Measurements from ENCODE around the gene KCNIP2.

The KCNIP2 gene

GRCh38 chr10:101780818-101781654 is 62.6 kb downstream of the KCNIP2 start:
- Histone ChIP-seq H3K27me3 (ENCODE audit: insufficient read depth, insufficient read length) (peaks cover 24% of the 10 kb centered on the region), H3K9me3 (ENCODE audit: insufficient read depth, low read length) (peaks cover 8% of the 10 kb centered on the region; the same call in 1 of the 2 replicates), H3K36me3 (ENCODE audit: insufficient read depth, insufficient read length, low read length) (peaks cover 30% of the 10 kb centered on the region), H3K4me3 (ENCODE audit: insufficient read length, low read depth) (no peak overlapping the region), H3K4me1 (ENCODE audit: insufficient read depth, insufficient read length) (peaks cover 20% of the 10 kb centered on the region), H3K9ac (ENCODE audit: insufficient read length, low read depth) (no peak overlapping the region)
- DNase-seq (ENCODE audit: low read depth, low spot score), result peak; percentile 47
- TF ChIP-seq SUZ12 (IDR thresholded peaks at IDR 0.05; ENCODE audit: extremely low read depth, insufficient read depth, insufficient read length), result no peak
- TF ChIP-seq ZNF274 (IDR thresholded peaks at IDR 0.05; ENCODE audit: low read depth, low read length), result no peak
- no peak for TF ChIP-seq YY1 (IDR thresholded peaks at IDR 0.05; ENCODE audit: insufficient read depth, insufficient read length)

- H3K4me3 ChIP-seq (ENCODE audit: insufficient read length, low read depth), result no peak overlapping the region
- no peak overlapping the region for H3K9ac ChIP-seq (ENCODE audit: insufficient read length, low read depth)
- peaks cover 20% of the 10 kb centered on the region for H3K4me1 ChIP-seq (ENCODE audit: insufficient read depth, insufficient read length)
- H3K27me3 ChIP-seq (ENCODE audit: insufficient read depth, insufficient read length), result peaks cover 27% of the 10 kb centered on the region
- TF ChIP-seq YY1 (IDR thresholded peaks at IDR 0.05; ENCODE audit: insufficient read depth, insufficient read length) (no peak), SUZ12 (IDR thresholded peaks at IDR 0.05; ENCODE audit: extremely low read depth, insufficient read depth, insufficient read length) (no peak), ZNF274 (IDR thresholded peaks at IDR 0.05; ENCODE audit: low read depth, low read length) (no peak)
- H3K36me3 ChIP-seq (ENCODE audit: insufficient read depth, insufficient read length, low read length), result peaks cover 24% of the 10 kb centered on the region
- DNase-seq (ENCODE audit: low read depth, low spot score), result no peak
- H3K9me3 ChIP-seq (ENCODE audit: insufficient read depth, low read length), result peaks cover 8% of the 10 kb centered on the region; the same call in 1 of the 2 replicates
These were observed 63.3 kb downstream of the KCNIP2 start for GRCh38 chr10:101780187-101780817.

DNA sequence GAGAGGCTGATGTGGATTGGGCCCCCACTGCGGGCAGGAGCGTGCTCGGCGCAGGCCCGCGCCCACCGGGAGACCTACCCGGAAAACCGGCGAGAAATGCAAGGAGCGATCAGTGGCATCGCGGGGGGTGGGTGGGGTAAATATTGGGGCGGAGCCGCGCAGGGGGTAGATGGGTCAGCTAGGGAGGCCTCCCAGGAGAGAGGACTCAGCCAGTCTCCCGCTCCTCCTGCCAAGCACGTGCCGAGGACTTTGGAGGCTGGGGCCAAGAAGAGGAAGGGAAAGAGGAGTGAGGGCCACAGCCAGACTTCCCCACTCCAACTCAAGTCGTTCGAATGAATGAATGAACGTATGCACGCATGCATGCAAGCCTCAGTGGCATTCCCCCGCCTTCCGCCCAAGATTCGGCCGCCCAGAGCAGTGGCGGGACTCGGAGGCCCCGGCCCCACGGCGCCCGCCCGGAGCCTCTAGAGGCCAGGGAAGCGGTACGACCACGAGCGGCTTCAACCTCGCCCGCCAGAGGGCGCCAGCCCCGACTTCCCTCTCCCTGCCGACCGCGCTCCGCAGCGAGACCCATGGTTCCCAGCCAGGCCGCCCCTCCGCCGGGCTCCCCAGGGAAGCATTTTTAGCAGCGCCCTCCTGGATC is 63.9 kb downstream of the KCNIP2 start:
- H3K4me1 ChIP-seq (ENCODE audit: insufficient read depth, insufficient read length), result peaks cover 20% of the 10 kb centered on the region
- peaks cover 8% of the 10 kb centered on the region; the same call in 1 of the 2 replicates for H3K9me3 ChIP-seq (ENCODE audit: insufficient read depth, low read length)
- H3K9ac ChIP-seq (ENCODE audit: insufficient read length, low read depth), result no peak overlapping the region
- peaks cover 33% of the 10 kb centered on the region for H3K27me3 ChIP-seq (ENCODE audit: insufficient read depth, insufficient read length)
- H3K36me3 ChIP-seq (ENCODE audit: insufficient read depth, insufficient read length, low read length), result peaks cover 24% of the 10 kb centered on the region
- TF ChIP-seq SUZ12 (IDR thresholded peaks at IDR 0.05; ENCODE audit: extremely low read depth, insufficient read depth, insufficient read length) (no peak), ZNF274 (IDR thresholded peaks at IDR 0.05; ENCODE audit: low read depth, low read length) (no peak), YY1 (IDR thresholded peaks at IDR 0.05; ENCODE audit: insufficient read depth, insufficient read length) (no peak)
- DNase-seq (ENCODE audit: low read depth, low spot score), result no peak
- peak overlapping the region; percentile 9 for H3K4me3 ChIP-seq (ENCODE audit: insufficient read length, low read depth)

DNA sequence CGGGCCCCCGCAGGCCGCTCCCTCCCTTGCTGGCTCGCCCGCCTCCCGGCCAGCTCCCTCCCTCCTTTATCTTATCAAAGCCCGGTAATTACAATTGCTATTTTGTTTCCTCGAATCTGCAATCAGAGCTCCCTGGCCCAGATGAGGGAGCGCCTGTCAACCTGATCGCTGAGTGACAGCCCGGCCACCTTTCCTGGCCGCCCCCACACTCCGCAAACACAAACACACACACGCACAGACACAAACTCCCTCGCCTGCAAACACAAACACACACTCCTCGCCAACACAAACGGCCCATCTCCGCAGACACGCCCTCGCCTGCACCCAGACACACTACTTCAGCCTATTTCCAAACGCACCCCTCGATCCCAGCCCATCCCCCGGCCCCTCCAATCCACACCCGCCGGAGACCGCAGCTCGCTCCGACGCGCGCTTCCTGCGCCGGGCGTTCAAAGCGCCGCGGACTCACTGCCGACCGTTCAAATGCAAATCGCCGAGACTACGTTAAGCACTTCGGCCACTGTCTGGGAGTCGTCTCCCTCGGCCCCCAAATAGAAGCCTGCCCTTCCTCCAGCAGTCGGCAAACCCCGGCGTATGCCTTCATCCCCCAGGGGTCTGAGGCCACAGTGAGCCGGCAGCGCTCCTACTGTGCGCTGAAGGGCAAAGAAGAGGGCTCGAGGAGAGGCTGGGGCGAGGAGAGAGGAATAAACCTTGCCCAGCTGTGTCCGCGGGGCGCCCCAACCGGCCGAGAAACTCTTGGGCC is 64.6 kb downstream of the KCNIP2 start:
- peak; percentile 70 for DNase-seq (ENCODE audit: low read depth, low spot score)
- no peak for TF ChIP-seq ZNF274 (IDR thresholded peaks at IDR 0.05; ENCODE audit: low read depth, low read length)
- H3K9me3 ChIP-seq (ENCODE audit: insufficient read depth, low read length), result peaks cover 8% of the 10 kb centered on the region; the same call in 1 of the 2 replicates
- H3K4me1 ChIP-seq (ENCODE audit: insufficient read depth, insufficient read length), result peaks cover 20% of the 10 kb centered on the region
- H3K27me3 ChIP-seq (ENCODE audit: insufficient read depth, insufficient read length), result peaks cover 40% of the 10 kb centered on the region
- H3K36me3 ChIP-seq (ENCODE audit: insufficient read depth, insufficient read length, low read length), result peaks cover 24% of the 10 kb centered on the region
- H3K4me3 ChIP-seq (ENCODE audit: insufficient read length, low read depth), result peak overlapping the region; percentile 19
- peak overlapping the region; percentile 16 for H3K9ac ChIP-seq (ENCODE audit: insufficient read length, low read depth)

DNA sequence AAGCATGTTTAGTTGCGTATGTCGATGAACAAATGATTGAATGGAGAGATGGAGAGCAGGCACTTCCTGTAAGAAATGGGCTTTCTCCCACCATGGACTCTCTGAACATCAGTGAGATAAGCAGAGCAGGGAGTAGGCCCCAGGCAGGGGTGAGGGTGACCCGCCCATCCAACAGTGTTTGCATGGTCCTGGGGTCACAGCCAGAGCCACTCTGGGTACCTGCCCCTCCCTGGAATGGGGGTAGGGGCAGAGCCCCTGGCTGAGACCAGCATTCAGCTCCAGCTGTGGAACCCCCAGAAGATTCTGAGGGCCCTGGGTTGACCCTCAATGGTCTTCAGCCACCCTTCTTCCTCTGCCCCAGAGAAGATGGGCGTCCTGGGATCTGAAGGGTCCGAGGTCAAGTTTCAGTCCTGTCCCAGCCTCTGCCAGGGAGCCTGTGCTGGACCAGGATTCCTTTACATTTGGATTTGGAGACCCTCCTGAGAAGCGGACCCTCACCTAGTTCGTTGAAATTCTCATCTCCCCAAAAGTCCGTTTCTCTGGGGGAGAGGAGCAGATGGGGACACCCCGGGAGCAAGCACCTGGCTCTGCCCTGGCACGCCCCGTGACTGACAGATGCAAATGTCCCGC is 65.3 kb downstream of the KCNIP2 start:
- Histone ChIP-seq H3K9me3 (ENCODE audit: insufficient read depth, low read length) (peaks cover 8% of the 10 kb centered on the region; the same call in 1 of the 2 replicates), H3K27me3 (ENCODE audit: insufficient read depth, insufficient read length) (peaks cover 47% of the 10 kb centered on the region), H3K36me3 (ENCODE audit: insufficient read depth, insufficient read length, low read length) (peaks cover 24% of the 10 kb centered on the region), H3K4me3 (ENCODE audit: insufficient read length, low read depth) (peak overlapping the region; percentile 19), H3K9ac (ENCODE audit: insufficient read length, low read depth) (no peak overlapping the region), H3K4me1 (ENCODE audit: insufficient read depth, insufficient read length) (peaks cover 20% of the 10 kb centered on the region)
- TF ChIP-seq ZNF274 (IDR thresholded peaks at IDR 0.05; ENCODE audit: low read depth, low read length) (no peak), SUZ12 (IDR thresholded peaks at IDR 0.05; ENCODE audit: extremely low read depth, insufficient read depth, insufficient read length) (no peak), YY1 (IDR thresholded peaks at IDR 0.05; ENCODE audit: insufficient read depth, insufficient read length) (no peak)
- DNase-seq (ENCODE audit: low read depth, low spot score), result no peak

- H3K9me3 ChIP-seq (ENCODE audit: insufficient read depth, low read length), result peaks cover 8% of the 10 kb centered on the region; the same call in 1 of the 2 replicates
- H3K27me3 ChIP-seq (ENCODE audit: insufficient read depth, insufficient read length), result peaks cover 53% of the 10 kb centered on the region
- H3K4me1 ChIP-seq (ENCODE audit: insufficient read depth, insufficient read length), result peaks cover 19% of the 10 kb centered on the region
- H3K36me3 ChIP-seq (ENCODE audit: insufficient read depth, insufficient read length, low read length), result peaks cover 24% of the 10 kb centered on the region
- no peak for DNase-seq (ENCODE audit: low read depth, low spot score)
- no peak overlapping the region for H3K9ac ChIP-seq (ENCODE audit: insufficient read length, low read depth)
- TF ChIP-seq YY1 (IDR thresholded peaks at IDR 0.05; ENCODE audit: insufficient read depth, insufficient read length) (no peak), ZNF274 (IDR thresholded peaks at IDR 0.05; ENCODE audit: low read depth, low read length) (no peak), SUZ12 (IDR thresholded peaks at IDR 0.05; ENCODE audit: extremely low read depth, insufficient read depth, insufficient read length) (no peak)
- H3K4me3 ChIP-seq (ENCODE audit: insufficient read length, low read depth), result no peak overlapping the region
These were observed 65.9 kb downstream of the KCNIP2 start for GRCh38 chr10:101777619-101778145.
